HG03342 (cell line): ENCODE measurements around the gene LBHD2.
"Not testable (repeated sequence)": the region's sequence is repeated elsewhere in the genome, so short reads cannot be mapped to it uniquely, and the experiment has no call there.

Source experiments
- ATAC-seq: cut with Tn5 transposase; IDR thresholded peaks from one replicate; pipeline ENCODE4 v1.9.1; 2021; ENCODE audit warnings: mild to moderate bottlenecking, moderate library complexity; ENCODE audit not compliant: unreplicated experiment

LBHD2 gene

GRCh38 chr14:103103461-103104388 lies 19.7 kb downstream of the LBHD2 start:
- ATAC-seq: no peak

- ATAC-seq: no peak
Measured at GRCh38 chr14:103104389-103104653, 20.3 kb downstream of the LBHD2 start.

GRCh38 chr14:103104654-103105452 lies 20.8 kb downstream of the LBHD2 start:
- ATAC-seq: peak; percentile 48

GRCh38 chr14:103105580-103106150 lies 21.7 kb downstream of the LBHD2 start:
- no peak for ATAC-seq

GRCh38 chr14:103107455-103107854 lies 23.4 kb downstream of the LBHD2 start:
- no peak for ATAC-seq

GRCh38 chr14:103107941-103108748 lies 24.1 kb downstream of the LBHD2 start:
- ATAC-seq: no peak

- ATAC-seq: no peak
Measured at GRCh38 chr14:103108749-103109207, 24.8 kb downstream of the LBHD2 start.

- ATAC-seq: no peak
Measured at GRCh38 chr14:103109535-103110441, 25.8 kb downstream of the LBHD2 start.

- no peak for ATAC-seq
Measured at GRCh38 chr14:103110681-103111231, 26.7 kb downstream of the LBHD2 start.

- ATAC-seq: no peak
Measured at GRCh38 chr14:103111232-103111868, 27.3 kb downstream of the LBHD2 start.

GRCh38 chr14:103112400-103113243 lies 28.6 kb downstream of the LBHD2 start:
- ATAC-seq: no peak

GRCh38 chr14:103113303-103113702 lies 29.3 kb downstream of the LBHD2 start:
- ATAC-seq: no peak

GRCh38 chr14:103113774-103114173 lies 29.8 kb downstream of the LBHD2 start:
- no peak for ATAC-seq

GRCh38 chr14:103115086-103115679 lies 31.2 kb downstream of the LBHD2 start:
- not testable (repeated sequence) for ATAC-seq

- ATAC-seq: no peak
Measured at GRCh38 chr14:103115845-103116572, 32.0 kb downstream of the LBHD2 start.

GRCh38 chr14:103116636-103117035 lies 32.6 kb downstream of the LBHD2 start:
- no peak for ATAC-seq

GRCh38 chr14:103117499-103117898 lies 33.5 kb downstream of the LBHD2 start:
- not testable (repeated sequence) for ATAC-seq
